Activated CD4-positive, alpha-beta T cell treated with anti-CD3 and anti-CD28 coated beads, Interleukin-10, Interleukin-2, amounts not matched to agents 100 ng/mL and 50 ng/mL, durations not matched to agents 16 hours and 8 hours (primary cell): ENCODE data around the gene APOL6.
A peak's percentile ranks its signal among the peaks of the same experiment; 100 is the strongest.
"Not testable (repeated sequence)": the region's sequence is repeated elsewhere in the genome, so short reads cannot be mapped to it uniquely, and the experiment has no call there.

Experiments
- DNase-seq: peaks from one replicate; pipeline ENCODE4 v3.0.0-alpha.2; 2020

Gene APOL6

DNA sequence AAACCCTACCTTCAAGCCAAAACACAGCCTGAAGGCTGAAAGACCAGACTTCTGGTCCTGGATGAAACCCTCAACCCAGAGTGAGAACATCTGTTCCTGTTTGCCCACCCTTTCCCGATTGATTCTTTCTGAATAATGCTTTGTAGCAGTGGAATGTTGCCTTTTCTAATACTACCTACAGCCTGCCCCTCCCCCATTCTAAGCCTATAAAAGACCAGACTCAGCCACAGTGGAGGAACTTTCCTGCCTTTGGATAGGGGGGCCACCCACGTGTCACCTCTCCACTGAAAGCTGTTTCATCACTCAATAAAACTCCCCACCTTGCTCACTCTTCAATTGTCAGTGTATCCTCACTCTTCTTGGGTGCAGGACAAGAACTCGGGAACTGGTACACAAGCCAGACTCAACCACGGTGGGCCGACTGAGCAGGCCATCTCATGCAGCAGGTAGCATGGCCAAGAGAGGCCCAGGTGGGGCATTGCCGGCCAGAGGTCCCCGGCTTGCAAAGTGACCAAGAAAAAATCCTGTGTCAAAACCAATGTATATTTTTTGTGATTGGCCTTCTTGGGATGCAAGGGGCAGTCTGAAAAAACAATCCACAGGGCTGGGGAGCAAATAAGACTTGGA is 6.6 kb upstream of the APOL6 start:
- DNase-seq = no peak

DNA sequence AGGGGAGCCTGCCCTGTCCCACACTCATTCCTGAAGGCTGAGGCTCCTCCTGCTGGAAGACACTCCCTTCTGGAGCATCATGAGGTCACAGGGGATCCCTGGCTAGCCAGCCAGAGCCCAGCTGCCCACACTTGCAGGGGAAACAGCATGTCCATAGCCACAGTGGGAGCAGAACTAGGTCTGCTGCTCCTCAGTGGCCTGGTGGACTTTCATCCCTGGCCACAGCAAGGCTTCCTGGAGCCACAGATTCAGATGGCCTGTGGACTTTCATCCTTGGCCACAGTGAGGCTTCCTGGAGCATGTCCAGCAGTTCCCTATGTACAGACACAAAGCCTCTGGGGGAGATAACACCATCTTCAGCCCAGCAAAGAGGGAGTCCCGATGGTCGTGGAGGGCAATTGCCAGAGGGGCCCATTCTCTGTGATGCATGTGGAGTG is 5.9 kb upstream of the APOL6 start:
- DNase-seq = no peak

DNA sequence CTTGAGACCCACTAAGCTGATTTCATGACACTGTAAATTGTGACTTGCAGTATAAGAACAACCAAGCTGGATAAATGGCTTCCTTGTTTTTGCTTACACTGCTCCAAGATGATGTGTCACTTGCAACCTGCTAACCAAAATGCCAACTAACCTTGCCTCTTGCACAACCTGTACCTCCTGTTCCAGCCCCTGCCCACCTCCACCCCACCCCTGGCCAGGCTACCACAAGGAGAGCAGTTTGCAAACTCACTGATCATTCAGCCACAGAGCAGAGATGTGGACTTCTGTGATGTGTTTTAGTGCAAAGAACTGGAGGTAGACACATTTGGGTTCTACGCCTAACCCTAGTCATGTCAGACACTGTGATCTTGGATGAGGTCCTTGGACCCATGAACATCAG is 4.3 kb upstream of the APOL6 start:
- no peak for DNase-seq

DNA sequence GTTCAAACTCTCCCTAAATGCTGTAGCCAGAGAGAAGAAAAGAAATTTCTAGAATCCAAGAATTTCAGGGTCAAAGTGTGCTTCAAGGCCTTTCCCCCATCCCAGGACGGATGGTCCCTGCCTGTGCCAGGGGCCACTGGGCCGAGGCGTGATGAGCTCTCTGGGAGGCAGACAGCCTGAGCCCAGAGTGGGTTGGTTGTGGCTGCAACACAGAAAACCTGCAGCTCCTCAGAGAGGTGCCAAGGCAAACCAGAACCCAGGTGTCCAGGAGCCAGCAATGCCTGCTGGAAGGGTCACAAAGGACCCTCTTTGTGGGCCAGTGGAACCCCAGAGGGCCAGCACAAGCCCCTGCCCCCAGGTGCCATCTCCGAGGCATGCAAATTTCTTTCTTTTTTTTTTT is 2.6 kb upstream of the APOL6 start:
- no peak for DNase-seq

DNA sequence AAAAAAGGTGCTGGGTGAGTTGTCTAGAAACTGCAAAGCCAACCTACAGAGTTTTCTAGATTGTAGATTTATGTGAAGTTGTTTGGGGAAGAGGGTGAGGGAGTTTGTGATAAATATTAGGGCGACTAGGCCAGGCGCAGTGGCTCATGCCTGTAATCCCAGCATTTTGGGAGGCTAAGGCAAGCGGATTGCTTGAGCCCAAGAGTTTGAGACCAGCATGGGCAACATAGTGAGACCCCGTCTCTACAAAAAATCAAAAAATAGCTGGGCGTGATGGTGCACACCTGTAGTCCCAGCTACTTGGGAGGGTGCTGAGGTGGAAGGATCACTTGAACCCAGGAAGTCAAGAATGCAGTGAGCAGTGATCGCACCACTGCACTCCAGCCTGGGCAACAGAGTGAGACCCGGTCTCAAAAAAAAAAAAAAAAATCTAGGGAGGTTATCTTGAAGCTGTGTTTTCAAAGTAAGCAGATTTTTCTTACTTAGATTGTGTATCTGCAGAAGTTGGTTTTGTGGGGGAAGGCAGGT is 844 bp downstream of the APOL6 start:
- no peak for DNase-seq

DNA sequence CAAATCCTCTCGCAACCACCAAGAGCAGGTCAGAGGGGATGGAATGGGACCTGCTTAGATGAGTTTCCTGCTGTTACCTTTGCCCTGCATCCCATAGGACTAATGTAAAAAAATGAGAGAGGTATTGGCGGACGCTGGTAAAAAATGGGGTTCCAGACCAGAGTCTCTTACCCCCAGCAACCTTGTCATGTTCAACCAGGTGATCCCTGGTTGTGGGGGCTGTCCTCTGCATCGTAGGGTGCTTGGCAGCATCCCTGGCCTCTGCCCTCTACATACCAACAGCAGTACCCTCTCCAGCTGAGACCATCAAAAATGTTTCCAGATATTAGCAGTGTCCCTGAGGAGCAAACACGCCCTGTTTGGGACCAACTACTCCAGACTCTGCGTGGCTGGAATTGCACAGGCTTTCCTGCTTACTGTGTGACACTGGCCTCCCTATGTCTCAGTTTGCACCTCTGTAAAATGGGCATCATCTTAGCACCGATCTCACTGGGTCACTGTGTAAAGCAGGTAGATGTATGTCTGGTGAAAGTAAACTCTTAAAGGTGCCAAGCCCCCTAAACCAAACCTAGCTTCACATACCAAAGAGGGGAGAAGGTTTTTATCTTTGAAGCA is 1.5 kb downstream of the APOL6 start:
- no peak for DNase-seq

DNA sequence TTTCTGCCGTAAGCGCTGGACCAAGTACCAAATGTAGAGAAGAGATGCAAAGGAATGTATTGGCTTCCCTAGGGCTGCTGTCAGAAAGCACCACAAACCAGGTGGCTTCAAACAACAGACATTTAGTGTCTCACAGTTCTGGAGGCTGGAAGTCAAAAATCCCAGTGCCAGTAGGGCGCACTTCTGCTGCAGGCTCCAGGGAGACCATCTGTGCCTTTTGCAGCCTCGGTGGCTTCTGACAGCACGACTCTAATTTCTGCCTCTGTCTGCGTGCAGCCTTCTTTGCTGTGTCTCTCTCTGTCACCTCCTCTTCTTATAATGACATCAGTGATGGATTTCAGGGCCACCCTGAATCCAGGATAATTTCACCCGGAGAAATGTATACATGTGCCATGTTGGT is 2.8 kb downstream of the APOL6 start:
- no peak for DNase-seq

DNA sequence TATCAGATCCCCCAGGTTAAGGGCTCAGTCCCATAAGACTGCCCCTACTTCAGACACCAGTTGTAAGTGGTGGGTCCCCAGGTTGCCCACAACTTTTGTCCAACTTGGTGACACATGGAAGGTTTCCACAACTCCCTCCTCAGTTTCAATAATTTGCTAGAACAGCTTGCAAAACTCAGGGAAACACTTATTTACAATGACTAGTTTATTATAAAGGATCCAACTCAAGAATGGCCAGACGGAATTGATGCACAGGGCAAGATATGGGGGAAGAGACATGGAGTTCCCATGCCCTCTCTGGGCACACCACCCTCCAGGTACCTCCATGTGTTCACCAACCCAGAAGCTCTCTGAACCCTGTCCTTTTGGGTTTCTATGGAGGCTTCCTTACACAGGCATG is 5.6 kb downstream of the APOL6 start:
- DNase-seq = no peak

DNA sequence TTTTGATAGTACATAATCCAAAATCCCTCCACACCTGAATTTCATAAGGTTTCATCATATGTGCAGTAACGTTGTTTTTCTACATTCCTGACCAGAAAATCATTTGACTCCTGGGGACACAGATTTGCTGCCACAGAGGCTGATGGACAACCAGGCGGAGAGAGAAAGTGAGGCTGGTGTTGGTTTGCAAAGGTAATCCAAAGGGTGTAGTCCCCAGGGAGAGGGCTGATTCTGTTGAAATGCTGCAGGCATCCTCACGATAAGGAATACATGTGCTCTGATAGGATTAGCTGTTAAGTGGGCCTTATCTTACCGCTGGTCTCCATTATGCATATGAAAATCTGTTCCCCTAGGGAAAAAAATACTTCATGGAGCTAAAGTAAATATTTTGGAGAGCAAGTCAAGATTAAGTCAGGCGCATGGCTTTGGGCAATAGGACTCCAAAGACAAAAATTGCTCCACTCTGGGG is 8.1 kb downstream of the APOL6 start:
- no peak for DNase-seq

DNA sequence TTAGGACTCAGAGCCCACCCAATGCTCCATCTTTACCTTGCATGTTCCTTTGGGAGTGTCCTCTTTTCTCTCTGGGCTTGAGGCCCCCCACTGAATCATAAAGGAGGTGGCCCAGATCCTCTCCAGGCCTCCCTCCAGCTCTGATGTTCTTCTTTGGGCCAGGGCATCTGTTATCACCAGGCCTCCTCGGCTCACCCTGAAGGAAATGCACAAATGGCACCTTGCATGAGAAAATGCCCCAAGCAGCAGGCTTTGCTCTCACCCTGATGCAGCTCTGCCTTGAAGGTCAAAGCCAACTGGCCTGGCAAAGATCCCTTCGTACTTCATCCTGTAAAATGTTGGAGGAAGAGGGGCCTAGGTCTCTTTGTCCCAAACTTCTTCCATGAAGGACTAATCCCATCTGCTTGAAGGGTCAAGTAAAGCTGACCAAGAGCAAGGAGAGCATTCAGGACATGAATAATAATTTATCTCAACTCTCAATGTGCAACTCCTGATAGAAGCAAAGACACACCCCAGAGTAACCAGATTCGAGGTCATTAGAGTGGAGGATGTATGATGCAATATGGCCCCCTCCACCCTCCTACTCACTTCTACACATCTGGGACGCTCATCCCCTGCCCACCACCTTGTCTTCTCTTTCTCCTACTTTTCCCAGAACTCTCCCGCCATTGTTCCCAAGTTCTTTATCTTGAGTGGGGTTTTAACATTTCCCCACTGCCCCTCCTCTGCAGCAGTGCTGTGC is 9.5 kb downstream of the APOL6 start:
- no peak for DNase-seq

DNA sequence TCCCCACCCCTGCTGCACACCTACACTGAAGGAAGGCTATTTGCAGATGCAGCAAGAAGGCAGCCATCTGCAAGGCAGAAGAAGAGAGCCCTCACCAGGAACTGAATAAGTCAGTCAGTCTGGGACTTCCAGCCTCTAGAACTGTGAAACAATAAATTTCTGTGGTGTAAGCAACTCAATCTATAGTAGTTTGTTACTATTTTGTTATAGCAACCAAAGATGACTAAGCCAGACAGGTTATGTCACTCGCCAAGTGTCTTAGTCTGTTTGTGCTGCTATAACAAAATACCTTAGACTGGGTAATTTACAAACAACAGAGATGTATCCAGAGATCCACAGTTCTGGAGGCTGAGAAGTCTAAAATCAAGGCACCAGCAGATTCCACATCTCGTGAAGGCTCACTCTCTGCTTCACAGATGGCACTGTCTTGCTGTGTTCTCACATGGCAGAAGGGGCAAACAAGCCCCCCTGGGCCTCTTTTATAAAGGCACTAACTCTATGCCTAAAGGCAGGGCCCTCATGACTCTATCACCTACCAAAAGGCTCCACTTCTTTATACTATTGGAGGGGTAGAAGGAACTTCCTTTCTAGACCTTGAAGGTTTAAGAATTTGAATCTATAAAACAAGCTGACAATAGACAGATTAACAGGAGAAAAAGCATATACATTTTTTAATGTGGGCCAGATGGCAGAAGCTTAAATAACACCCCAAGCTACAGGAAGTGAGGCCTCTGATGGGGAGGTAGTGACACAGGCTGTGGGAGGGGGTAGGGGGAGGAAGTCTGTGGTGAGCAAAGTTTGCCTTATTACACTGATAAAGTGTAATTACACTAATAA is 12.3 kb downstream of the APOL6 start:
- peak; percentile 43 for DNase-seq

DNA sequence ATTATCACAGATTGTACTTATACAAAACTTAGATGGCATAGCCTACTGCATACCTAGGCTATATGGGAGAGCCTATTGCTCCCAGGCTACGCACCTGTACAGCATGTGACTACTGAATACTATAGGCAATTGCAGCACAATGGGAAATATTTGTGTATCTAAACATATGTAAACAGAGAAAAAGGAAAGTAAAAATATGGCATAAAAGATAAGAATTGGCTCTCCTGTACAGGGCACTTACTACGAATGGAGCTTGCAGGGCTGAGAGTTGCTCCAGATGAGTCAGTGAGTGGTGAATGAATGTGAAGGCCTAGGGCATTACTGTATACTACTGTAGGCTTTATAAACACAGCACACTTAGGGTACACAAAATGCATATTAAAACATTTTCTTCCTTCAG is 13.2 kb downstream of the APOL6 start:
- DNase-seq = peak; percentile 29

DNA sequence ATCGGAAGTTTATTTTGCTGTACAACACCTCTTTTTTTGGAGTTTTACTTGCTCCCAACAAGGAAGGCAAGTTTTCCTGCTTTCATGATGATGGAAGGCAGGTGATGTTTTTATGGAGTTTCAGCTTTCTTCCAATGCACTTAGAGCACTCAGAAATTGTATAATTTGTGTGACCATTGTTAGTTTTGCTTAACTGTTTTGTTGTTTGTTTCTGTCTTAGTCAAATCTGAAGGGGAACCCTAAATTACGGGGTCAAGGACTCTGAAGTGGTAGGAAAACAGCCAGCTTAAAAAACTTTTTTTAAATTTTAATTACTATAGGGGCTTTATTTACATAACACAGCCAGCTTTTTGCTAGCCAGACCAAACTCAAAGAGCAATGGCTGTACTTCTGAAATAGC is 14.7 kb downstream of the APOL6 start:
- DNase-seq = no peak

DNA sequence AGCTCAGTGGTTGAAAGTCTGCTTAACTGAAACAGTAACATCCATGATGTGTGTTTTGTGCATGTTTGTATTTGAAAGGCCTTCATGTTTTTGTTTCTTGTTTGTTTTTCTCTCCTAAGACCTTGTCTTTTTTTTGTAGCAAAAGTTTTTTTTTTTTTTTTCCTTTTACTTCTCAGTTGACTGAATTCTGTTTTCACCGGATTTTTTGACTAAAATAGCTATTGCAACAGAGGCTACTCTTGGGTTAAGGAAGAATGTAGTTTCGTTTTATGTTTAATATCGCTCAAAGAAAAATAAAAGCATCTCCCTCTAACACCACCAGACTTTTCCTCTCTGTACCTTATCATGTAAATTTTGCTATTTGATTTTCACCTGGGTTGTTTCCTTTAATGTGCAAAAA is 15.1 kb downstream of the APOL6 start:
- no peak for DNase-seq

DNA sequence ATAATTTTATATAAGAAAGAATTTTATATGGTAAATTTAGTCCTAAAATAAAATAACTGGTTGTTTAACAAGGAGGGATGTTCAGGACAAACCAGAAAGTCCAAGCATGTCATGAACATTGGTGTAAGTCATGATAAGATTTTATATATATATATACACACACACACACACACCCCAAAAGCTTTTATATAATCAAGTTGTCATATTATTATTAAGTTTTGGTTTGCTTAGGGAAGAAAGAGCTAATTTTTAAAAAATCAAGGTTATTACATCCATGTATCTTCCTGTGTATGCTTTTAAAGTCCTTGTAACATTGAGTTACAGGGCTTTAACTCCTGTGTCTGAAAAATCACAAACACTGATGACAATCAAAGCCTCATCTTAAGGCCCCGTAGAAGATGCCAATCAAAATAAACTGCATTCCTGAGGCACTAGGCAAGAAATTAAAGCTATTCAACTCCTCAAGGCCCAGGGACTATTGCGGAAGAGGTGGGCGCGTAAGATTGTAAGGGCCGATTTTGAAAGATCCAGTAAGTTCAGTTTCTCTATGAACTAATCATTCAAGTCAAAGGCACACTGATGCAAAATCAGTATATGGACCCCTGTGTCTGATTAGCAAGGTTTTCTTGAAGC is 16.8 kb downstream of the APOL6 start:
- no peak for DNase-seq

DNA sequence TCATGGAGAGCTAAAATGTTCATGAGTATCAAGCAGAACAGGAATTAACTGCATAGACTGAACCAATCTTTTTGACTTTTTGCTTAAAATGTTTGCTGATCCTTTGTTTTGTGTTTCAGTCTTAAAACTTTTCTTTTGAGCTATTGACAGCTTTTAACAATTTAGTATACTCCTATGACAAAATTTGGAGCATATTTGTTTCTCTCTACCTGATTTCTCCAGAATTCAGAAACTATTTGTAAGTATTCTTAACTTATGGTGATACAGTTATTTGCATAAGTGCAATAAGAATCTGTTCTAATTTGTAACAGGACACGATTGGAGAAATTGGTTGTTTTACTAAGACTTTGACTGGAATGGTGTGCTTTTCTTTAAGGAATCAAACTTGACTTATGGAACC is 18.5 kb downstream of the APOL6 start:
- not testable (repeated sequence) for DNase-seq

DNA sequence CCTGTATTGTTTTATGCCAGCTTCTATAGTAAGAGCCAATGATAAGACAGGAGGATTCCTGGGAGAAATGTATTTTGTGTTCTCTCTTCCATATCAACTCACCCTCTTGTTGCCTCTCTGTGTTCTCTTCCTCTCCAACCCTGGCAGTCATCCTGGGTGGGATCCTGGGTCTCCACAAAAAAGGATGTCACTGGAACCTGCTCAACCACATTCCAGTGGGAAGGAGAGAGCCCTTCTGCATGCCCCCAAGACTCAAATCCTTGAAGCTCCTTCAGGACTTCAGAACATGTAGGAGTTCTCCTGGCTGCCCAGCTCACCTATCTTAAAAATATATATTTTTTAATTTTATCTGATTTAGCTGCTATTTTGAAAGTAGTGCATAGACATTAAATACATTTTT is 26.1 kb downstream of the APOL6 start:
- no peak for DNase-seq

DNA sequence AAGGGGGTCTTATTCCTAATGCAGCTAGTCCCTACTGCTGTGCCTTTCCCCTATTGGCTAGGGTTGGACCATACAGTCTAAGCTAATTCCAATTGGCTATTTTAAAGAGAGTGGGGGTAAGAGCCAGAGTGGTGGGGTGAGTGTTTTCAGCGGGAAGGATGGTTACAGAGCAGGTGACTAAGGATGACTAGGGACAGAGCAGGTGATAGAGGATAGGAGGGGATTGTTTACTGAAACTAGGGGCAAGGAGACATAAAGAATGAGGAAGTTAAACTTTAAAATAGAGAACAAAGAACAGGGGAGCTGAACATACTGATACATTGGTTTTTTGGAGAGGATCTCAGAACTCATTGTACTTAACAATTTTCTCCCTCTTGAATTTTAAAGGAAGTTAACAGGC is 27.8 kb downstream of the APOL6 start:
- DNase-seq = not testable (repeated sequence)

DNA sequence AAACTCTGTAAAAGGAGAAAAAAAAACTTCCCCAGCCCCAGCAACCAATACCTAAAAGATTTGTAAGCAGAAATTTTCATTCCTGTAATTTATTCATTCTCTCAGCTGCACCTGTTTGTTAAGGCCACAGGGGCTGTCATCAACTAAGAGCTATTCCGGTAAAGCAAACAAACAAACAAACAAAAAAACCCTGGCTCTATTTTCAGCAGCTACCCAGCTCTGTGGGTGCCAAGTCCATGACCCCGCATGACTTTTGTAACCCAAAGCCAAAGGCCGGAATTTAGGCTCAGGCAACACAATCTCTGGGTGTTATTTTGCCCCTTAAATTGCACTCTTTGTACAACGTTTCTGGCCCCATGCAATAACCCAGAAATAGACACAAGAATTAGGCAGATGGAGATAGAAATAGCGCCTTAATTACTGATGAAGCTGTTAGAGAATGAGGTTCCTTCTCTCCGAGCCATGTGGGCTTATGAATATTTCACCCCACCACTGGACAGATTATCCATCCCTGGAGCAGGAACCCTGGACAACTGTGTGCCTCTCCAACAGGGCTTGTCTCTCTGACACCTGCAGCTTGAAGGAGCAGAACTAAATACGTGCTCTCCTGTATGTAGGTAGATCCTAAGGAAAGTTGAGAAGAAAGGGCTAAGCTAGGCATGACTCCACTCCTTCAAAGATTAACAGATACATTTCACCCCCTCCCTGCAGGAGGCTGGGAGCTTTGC is 29.4 kb downstream of the APOL6 start:
- DNase-seq = no peak

DNA sequence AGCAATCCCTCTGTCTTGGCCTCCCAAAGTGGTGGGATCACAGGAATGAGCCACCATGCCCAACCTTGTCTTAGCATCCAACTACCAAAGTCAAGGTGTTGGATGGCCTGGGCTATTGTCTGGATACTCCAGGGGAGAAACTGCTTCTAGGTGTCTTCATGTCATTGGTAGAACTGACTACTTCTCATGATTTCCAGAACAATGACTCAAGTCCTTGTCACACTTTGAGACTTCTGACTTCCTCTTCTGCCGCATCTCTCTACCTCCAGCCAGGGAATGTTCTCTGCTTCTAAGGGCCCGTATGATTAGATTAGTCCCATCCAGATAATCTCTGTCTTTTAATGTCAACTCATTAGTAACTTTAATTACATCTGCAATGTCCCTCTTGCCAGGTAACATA is 30.6 kb downstream of the APOL6 start:
- no peak for DNase-seq

DNA sequence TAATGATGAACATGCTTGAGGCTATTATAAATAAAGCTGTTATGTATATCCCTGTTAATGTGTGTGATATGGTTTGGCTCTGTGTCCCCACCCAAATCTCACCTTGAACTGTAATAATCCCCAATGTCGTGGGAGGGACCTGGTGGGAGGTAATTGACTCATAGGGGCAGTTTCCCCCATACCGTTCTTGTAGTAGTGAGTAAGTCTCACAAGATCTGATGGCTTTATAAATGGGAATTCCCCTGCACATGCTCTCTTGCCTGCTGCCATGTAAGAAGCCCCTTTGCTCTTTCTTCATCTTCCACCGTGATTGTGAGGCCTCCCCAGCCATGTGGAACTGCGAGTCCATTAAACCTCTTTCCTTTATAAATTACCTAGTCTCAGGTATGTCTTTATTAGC is 31.2 kb downstream of the APOL6 start:
- DNase-seq = peak; percentile 44
